DOHH2 (cell line): ENCODE data around the gene RIMKLB.

ENCODE experiments used
- EZH2phosphoT487 ChIP-seq: fragments of 200-600 bp; sonication (generic); IDR thresholded peaks from 2 replicates; pipeline ENCODE4 v1.6.1; 2017; ENCODE audit warnings: borderline replicate concordance, mild to moderate bottlenecking, antibody characterized with exemption, low read length, moderate library complexity, mixed read lengths
- TF ChIP-seq, protein P1 (sequence below): fragments of 200-600 bp; sonication (generic); IDR thresholded peaks from one replicate; pipeline ENCODE4 v1.5.1; 2014; ENCODE audit warnings: antibody characterized with exemption, mild to moderate bottlenecking, low read depth, low read length; ENCODE audit not compliant: poor library complexity, severe bottlenecking

DNA sequence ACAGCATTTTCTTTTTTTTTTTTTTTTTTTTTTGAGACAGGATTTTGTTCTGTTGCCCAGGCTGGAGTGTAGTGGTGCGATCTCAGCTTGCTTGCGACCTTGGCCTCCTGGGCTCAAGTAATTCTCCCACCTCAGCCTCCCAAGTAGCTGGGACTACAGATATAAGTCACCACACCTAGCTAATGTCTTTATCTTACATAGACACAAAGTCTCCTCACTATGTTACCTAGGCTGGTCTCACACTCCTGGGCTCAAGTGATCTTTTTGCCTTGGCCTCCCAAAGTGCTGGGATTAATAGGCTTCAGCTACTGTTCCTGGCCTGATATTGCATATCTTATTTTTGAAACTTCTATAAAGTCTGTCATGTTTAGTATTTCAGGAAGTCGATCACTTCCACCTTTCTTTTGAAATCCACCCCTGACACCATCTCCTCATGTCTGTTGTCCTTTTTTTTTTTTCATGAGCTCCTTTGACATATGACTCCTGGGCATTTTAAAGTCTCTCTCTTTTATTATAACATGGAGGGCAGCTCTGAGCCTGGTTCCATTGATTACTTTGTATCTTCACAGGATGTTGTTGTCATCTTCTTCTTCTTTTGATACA is 118.8 kb downstream of the RIMKLB start:
- TF ChIP-seq, protein P1, sequence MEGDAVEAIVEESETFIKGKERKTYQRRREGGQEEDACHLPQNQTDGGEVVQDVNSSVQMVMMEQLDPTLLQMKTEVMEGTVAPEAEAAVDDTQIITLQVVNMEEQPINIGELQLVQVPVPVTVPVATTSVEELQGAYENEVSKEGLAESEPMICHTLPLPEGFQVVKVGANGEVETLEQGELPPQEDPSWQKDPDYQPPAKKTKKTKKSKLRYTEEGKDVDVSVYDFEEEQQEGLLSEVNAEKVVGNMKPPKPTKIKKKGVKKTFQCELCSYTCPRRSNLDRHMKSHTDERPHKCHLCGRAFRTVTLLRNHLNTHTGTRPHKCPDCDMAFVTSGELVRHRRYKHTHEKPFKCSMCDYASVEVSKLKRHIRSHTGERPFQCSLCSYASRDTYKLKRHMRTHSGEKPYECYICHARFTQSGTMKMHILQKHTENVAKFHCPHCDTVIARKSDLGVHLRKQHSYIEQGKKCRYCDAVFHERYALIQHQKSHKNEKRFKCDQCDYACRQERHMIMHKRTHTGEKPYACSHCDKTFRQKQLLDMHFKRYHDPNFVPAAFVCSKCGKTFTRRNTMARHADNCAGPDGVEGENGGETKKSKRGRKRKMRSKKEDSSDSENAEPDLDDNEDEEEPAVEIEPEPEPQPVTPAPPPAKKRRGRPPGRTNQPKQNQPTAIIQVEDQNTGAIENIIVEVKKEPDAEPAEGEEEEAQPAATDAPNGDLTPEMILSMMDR = no peak
- TF ChIP-seq EZH2phosphoT487 = no peak
